CD4-positive, alpha-beta T cell treated with Interleukin-15 for 1 hour (primary cell): Measurements from ENCODE around the gene NAIF1.
"Not testable (repeated sequence)": the region's sequence is repeated elsewhere in the genome, so short reads cannot be mapped to it uniquely, and the experiment has no call there.

Experiments
- DNase-seq: peaks from one replicate; pipeline ENCODE4 v3.0.0-alpha.2; 2020

The NAIF1 gene, protein sequence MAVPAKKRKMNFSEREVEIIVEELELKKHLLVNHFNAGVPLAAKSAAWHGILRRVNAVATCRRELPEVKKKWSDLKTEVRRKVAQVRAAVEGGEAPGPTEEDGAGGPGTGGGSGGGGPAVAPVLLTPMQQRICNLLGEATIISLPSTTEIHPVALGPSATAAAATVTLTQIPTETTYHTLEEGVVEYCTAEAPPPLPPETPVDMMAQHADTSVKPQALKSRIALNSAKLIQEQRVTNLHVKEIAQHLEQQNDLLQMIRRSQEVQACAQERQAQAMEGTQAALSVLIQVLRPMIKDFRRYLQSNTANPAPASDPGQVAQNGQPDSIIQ

DNA sequence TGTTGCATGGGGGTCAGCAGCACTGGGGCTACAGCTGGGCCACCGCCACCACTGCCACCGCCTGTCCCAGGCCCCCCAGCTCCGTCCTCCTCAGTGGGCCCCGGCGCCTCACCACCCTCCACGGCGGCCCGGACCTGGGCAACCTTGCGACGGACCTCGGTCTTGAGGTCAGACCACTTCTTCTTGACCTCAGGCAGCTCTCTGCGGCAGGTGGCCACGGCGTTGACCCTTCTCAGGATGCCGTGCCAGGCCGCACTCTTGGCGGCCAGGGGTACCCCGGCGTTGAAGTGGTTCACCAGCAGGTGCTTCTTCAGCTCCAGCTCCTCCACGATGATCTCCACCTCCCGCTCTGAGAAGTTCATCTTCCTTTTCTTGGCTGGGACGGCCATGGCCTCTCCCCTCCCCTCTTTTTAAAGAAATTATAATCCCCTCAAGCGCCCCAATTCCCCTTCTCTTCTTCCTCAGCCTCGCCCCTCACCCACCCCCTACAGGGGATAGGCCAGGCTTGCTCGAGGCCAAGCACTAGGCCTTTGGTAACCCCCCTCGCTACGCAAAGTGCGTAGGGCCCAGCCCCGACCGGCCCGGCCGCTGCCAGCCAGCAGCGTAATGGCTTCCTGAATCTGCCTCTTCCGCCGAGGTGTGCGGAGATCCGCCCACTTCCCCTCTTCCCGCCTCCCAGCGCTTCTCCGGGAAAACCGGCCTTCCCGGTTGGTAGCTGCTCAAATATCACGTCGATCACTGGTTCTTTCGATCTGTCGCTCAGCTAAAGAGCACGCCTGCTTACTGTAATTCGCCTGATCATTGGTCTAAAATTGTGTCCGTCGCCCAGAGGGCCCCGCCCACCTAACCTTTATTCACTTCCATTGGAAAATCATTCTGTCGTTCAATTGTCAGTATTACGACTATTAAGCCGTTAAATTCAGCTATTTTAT, at the start of gene NAIF1:
NAIF1 (minus strand) TSS at position 608 of the 932 bp plus-strand sequence; CDS start at position 389, 219 bp downstream.
- DNase-seq = peak; percentile 99

DNA sequence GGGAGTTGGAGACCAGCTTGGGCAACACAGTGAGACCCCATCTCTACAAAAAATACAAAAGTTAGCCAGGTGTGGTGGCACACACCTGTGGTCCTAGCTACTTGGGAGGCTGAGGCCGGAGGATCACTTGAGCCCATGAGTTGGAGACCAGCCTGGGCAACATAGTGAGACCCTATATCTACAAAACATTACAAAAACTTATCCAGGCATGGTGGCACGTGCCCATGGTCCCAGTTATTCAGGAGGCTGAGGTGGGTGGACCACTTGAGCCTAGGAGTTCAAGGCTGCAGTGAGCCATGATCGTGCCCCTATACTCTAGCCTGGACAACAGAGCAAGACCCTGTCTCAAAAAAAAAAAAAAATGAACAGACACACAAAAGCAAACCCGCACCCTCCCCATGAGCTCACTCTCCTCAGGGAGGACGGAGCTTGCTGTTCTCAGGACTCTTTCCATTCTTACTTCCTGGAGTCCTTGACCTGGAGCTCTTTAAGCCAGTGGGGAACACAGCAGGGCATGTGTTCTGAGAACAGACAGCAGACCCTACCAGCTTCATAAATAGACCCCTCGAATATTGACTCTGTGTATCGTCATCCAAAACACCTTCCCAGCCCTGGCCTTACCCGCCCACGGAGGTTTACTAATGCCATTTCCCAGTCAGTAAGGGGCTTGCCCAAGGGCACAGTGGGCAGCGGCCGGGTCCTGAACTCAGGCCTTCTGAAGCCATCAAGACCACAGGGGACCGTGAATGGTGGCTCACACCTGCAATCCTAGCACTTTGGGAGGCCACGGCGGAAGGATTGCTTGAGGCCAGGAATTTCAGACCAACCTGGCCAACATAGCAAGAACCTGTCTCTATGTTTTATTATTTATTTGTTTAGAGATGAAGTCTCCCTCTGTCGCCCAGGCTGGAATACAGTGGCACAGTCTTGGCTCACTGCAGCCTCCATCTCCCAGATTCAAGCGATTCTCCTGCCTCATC, 49.3 kb upstream of the NAIF1 start:
- no peak for DNase-seq

DNA sequence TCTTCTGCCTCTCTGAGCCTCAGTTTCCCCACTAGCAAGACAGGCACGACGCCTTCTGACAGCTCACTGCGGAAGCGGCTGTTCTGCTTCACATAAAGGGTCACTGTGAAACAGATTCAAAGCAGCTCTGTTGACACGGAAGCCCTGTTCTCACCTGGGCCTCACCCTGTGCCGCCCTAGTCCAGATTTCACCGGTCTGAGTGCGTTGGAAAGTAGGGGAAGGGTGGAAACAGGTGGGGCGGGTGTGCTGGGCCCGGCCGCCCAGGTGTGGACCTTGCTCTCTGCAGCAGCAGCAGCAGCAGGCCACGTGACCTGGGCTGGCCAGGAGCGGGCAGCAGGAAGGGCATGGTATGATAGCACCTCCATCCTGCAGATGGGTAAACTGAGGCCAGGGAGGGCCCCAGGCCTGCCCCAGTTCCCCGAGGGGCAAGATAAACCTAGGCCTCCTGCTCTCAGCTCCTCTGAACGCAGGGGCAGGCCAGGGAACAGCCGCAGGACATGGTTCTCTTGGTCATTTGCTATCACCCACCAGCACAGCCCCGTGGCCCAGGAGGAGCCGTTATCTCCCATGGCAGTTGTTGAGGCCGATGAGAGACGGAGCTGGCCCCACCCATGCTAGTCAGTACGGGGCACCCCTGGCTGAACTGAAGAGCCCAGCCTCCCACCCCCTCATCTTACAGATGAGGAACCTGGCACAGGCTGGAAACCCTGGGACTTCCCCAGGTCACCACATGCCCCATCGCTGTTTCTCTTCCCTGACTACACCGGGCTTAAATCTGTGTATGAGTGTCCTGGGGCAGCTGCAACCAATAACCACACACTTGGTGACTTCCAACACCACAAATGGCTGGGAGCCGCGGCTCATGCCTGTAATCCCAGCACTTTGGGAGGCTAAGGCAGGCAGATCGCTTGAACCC, 48.3 kb upstream of the NAIF1 start:
- peak; percentile 77 for DNase-seq

DNA sequence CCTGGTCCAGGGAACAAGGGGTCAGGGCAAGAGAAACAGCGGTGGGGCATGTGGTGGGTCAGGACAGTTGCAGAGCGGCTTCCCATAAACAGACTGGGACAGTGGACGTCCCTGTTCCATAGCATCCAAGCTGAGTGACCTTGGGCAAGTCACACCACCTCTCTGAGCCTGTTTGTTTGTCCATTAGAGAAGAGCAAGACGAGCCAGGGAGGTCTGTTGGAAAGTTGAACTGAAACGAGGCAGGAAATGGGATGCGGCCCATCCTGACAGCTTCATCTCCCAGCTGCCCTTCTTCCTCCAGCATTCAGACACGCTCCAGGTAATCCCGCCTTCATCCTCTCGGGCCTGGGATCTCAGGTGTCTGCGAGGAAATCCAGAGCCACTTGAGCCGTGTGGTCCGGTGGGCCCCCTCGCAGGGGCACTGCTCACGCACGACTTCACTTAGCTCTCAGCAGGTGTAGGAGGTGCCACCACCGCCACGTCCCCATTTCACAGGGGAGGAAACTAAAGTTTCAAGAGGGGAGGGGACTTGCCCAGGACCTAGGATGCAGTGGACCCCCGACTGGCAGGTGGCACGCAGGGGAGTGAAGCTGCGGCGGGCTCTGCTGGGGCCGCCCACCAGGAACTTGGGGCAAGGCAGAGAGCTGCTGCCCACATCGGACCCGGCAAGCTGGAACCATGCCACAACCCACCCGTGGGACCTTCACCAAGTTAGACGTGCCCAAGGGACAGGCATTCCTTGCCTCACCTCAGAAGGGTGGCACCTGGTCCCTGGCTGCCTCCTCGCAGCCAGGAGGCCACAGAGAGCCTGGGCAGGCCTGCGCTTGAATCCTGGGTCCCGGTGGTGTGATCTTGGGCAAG, 47.4 kb upstream of the NAIF1 start:
- no peak for DNase-seq

DNA sequence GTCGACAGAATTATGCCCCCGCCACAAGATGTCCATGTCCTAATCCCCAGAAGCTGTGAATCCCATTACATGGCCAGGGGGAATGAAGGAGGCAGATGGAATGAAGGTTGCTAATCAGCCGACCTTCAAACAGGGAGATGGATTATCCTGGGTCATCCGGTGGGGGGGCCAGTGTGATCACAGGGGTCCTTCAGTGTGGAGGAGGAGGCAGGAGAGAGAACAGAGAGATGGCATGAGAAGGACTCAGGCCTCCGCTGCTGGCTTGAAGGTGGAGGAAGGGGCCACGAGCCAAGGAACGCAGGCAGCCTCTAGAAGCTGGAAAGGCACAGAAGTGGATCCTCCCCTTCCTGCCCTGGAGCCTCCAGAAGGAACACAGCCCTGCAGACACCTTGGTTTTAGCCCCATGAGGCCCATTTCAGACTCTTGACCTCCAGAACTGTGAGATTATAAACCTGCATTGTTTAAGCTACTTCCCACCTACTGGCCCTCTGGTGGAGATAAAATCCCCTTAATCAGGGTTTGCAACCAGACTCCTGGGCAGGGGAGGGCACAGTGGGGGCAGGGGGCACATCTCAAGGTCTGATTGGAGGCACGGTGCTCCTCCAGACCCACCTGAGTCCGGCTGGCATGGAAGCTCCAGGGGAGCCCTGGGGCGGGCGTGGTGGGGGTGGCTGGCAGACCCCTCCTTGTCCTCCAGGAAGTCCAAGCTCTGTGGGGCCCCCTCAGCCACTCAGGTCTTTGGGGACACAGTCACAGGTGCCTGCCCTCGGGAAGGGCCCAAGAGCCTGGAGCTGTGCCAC, 46.6 kb upstream of the NAIF1 start:
- no peak for DNase-seq

DNA sequence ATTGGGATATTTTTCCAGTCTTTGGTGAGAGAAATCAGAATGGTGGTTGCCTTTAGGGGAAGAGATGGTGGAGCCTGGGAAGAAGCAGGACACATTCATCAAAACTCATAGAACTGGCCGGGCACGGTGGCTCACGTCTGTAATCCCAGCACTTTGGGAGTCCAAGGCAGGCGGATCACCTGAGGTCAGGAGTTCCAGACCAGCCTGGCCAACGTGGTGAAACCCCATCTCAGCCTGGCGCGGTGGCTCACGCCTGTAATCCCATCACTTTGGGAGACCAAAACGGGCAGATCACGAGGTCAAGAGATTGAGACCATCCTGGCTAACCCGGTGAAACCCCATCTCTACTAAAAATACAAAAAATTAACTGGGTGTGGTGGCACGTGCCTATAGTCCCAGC, 44.6 kb upstream of the NAIF1 start:
- DNase-seq = not testable (repeated sequence)

DNA sequence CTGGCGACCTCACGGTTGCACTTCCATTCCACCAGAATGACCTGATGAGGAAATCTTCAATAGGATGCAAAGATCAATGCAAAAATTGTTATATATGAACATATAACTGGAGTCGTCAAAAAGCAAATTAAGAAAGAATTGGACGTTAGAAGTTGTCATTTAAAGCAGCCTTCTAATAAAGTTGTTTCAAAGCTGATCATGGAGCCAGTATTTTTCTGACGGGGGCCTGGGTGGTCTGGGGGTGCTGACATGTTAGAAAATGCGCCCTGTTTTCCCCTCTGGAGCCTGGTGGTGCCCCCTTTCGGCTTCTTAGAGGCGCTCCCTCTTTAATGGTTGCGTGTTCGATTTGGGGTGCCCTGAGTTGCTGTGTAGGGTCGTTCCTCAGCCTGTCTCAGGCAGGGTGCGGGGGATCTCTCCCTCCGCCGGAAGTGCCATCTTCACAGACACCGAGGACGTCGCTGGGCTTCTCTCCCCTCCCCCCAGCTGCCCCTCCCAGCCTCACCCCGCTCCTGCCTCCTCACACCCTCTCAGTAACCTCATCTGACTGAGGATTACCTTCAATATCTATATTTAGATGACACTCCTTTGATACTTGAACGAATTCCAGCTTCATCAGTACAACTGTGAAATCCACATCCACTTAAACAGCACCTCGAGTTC, 42.1 kb upstream of the NAIF1 start:
- no peak for DNase-seq

DNA sequence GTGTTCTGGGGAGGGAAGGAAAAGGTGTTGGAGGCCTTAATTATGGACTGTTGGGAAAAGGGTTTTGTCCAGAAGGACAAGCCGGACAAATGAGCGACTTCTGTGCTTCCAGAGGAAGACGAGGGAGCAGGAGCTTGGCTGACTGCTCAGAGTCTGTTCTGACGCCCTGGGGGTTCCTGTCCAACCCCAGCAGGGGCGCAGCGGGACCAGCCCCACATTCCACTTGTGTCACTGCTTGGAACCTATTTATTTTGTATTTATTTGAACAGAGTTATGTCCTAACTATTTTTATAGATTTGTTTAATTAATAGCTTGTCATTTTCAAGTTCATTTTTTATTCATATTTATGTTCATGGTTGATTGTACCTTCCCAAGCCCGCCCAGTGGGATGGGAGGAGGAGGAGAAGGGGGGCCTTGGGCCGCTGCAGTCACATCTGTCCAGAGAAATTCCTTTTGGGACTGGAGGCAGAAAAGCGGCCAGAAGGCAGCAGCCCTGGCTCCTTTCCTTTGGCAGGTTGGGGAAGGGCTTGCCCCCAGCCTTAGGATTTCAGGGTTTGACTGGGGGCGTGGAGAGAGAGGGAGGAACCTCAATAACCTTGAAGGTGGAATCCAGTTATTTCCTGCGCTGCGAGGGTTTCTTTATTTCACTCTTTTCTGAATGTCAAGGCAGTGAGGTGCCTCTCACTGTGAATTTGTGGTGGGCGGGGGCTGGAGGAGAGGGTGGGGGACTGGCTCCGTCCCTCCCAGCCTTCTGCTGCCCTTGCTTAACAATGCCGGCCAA, 41.3 kb upstream of the NAIF1 start:
- DNase-seq = no peak

DNA sequence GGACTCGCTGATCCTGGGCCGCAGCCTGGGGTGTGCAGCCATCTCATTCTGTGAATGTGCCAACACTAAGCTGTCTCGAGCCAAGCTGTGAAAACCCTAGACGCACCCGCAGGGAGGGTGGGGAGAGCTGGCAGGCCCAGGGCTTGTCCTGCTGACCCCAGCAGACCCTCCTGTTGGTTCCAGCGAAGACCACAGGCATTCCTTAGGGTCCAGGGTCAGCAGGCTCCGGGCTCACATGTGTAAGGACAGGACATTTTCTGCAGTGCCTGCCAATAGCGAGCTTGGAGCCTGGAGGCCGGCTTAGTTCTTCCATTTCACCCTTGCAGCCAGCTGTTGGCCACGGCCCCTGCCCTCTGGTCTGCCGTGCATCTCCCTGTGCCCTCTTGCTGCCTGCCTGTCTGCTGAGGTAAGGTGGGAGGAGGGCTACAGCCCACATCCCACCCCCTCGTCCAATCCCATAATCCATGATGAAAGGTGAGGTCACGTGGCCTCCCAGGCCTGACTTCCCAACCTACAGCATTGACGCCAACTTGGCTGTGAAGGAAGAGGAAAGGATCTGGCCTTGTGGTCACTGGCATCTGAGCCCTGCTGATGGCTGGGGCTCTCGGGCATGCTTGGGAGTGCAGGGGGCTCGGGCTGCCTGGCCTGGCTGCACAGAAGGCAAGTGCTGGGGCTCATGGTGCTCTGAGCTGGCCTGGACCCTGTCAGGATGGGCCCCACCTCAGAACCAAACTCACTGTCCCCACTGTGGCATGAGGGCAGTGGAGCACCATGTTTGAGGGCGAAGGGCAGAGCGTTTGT, 40.5 kb upstream of the NAIF1 start:
- no peak for DNase-seq

DNA sequence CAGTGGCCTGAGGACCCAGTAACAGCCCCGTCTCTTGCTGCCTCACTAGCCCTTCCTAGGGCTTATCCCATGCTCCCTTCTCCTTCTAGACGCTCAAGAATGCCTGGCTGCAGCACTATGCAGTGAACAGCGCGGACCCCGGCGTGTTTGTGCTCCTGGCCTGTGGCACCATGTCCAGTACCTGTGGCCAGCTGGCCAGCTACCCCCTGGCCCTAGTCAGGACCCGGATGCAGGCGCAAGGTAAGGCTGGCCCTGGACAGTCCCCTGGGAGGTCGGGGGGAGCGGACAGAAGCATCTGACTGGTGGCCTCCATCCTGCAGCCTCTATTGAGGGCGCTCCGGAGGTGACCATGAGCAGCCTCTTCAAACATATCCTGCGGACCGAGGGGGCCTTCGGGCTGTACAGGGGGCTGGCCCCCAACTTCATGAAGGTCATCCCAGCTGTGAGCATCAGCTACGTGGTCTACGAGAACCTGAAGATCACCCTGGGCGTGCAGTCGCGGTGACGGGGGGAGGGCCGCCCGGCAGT, 39.9 kb upstream of the NAIF1 start:
- no peak for DNase-seq

DNA sequence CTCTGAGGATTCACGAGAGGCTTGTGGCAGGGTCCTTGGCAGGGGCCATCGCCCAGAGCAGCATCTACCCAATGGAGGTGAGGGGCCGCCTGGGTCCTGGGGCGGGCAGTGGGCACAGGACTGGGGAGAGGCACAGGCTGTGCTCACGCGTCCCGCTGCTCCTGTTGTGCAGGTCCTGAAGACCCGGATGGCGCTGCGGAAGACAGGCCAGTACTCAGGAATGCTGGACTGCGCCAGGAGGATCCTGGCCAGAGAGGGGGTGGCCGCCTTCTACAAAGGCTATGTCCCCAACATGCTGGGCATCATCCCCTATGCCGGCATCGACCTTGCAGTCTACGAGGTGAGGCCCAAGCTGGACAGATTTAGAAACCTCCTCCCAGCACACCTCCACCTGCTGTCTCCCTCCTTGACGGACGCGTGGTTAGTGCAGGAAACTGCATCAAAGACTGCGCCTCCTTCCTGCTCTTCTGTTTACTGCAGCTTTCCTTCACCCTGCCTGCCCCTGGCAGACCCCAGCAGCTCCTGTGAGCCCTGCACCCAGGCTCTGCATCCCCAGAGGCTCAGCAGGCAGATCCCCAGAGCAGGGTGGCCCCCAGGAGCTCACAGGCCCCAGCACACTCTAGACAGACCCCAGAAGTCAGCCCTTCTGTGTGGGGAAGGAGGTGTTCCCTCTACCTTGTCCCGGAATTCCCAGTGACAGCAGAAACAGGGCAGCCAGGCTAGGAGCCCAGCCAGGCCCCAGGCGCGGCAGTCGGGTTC, 39.2 kb upstream of the NAIF1 start:
- DNase-seq = no peak

DNA sequence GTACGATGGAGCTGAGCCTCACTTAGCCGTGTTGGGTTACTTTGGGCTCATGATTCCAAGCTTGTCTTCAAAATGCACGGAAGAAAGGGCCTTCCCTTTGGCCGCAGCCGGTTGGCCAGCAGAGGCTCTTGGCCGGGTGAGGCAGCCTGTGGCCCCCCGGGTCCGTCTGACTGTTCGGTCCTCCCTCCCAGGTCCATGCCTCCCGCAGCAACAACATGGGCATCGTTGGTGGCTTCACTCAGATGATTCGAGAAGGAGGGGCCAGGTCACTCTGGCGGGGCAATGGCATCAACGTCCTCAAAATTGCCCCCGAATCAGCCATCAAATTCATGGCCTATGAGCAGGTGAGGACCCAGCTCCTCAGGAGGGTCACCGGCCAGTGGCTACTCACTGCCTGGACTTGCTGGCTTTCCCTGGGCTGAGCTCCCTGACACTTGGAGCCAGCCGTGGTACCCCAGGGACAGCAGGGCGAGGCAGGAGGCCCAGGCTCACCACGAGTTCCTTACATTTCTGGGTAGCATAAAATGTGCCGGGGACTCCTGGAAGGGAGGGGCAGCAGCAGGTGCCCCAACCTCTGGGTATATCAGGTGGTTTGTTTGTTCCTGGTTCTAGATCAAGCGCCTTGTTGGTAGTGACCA, 38.5 kb upstream of the NAIF1 start:
- no peak for DNase-seq

DNA sequence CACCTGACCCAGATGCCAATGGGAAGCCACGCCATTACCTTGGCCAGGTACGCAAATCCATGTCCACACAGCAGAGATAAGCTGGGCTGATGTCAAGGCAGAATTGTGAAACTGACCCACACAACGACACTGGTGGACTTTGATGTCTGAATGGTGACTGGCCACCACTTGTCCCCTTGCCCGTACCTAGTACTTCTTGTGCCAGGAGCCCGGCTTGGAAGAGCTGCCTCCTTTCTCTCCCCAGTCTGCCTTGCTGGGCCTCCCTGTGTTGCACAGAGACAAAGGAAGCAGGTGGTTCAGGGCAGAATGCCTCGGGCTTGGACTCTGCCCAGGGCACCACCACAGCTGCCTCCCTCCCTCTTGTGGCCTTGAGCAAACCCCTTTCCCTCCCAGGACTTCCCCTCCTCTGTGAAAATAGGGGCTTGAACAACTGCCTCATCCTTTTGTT, 37.1 kb upstream of the NAIF1 start:
- no peak for DNase-seq

DNA sequence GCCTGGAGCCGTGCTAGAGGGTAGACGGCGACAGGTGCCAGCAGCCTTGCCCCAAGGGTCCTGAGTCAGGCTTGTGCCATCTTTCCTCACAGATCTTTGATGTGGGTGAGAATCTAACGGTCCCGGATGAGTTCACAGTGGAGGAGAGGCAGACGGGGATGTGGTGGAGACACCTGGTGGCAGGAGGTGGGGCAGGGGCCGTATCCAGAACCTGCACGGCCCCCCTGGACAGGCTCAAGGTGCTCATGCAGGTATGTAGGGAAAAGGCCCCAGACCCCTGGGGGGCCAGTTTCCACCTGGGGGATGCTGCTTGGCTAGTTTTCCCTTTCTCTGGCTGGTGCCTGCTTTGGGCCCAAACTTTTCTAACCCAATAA, 36.5 kb upstream of the NAIF1 start:
- no peak for DNase-seq

DNA sequence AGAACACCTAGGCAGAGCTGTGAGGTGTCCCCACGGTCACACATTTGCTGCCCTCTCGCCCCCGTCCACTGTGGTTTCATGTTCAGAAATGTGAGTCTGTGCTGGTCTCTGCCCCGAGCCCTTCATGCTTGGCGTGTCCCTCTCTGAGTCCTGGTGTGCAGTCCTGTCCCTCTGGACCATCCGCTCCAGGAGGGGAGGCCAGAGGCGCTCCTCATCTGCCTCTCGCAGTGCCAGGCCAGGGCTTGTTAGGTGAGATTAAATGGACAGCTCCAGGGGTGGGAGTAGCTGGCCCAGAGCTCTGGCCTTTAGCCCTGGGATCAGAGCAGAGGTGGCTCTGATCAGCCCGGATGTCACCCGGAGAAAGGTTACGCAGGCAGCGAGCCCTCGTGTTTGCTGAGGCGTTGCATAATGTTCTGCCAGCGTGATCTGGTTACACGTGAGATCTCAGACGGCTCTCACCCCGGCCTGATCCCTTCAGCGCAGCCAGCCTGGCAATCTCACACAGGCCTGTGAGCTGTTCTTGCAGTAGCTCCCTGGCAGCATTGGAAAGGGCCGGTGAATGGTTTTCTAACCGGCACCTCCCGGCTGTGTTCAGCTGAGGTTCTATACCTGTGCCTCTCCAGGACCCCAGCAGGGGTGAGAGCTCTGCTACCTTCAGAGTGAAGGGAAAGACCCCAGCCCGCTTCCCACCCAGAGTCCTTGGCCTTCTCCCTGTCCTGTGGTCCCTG, 35.9 kb upstream of the NAIF1 start:
- DNase-seq = no peak
